OCI-LY7 (cell line): ENCODE results near the gene PCDH1. TPM values are rescaled to one million over a fixed set of nuclear protein-coding genes. Genes with fewer than 3 reads are reported as not detected.

Experiments used
- BruUV-seq: library from RNA; stranded (reverse); fragments of 400-500 nt; replicated peaks from 2 replicates; lab custom pipeline; 2021; lab: Mats Ljungman, UMichigan
- CTCF ChIA-PET: fragments of 300-600 bp; sonication (Branson Sonifier 250); formaldehyde crosslinking; loops from one replicate; lab custom pipeline; 2022; ENCODE audit warnings: antibody characterized with exemption; ENCODE audit not compliant: unreplicated experiment; lab: Charles Lee
- POLR2A ChIA-PET: fragments of 300-600 bp; sonication (Branson Sonifier 250); formaldehyde crosslinking; loops from one replicate; lab custom pipeline; 2022; ENCODE audit warnings: antibody characterized with exemption; lab: Charles Lee
- DNase-seq: peaks from one replicate; pipeline ENCODE4 v3.0.0-alpha.2; 2015; ENCODE audit warnings: low spot score
- H2AFZ ChIP-seq: fragments of 200-600 bp; sonication (generic), shearing (Covaris generic); 2 replicates; pipeline ENCODE4 v1.6.1; 2014; ENCODE audit warnings: mild to moderate bottlenecking, antibody characterized with exemption, low read length, moderate library complexity
- H3K27ac ChIP-seq: fragments of 200-600 bp; sonication (generic); 2 replicates; pipeline ENCODE4 v1.5.1; 2014; ENCODE audit warnings: mixed run types, low read depth, mild to moderate bottlenecking, moderate library complexity, low read length, inconsistent platforms; ENCODE audit not compliant: poor library complexity, severe bottlenecking
- H3K36me3 ChIP-seq: fragments of 200-600 bp; sonication (generic); 2 replicates; pipeline ENCODE4 v1.6.1; 2014; ENCODE audit warnings: mild to moderate bottlenecking, antibody characterized with exemption, low read length, moderate library complexity, mixed read lengths; ENCODE audit not compliant: insufficient read depth
- H3K4me1 ChIP-seq: fragments of 200-600 bp; sonication (generic); 2 replicates; pipeline ENCODE4 v1.5.1; 2014; ENCODE audit warnings: mild to moderate bottlenecking, low read length; ENCODE audit not compliant: insufficient read depth, poor library complexity, severe bottlenecking
- H3K4me2 ChIP-seq: fragments of 200-600 bp; sonication (generic); 2 replicates; pipeline ENCODE4 v1.6.1; 2014; ENCODE audit warnings: mild to moderate bottlenecking, low read length
- H3K4me3 ChIP-seq: fragments of 200-600 bp; sonication (generic); 2 replicates; pipeline ENCODE4 v1.5.1; 2014; ENCODE audit warnings: mild to moderate bottlenecking, low read depth, low read length; ENCODE audit not compliant: poor library complexity, severe bottlenecking
- H3K79me2 ChIP-seq: fragments of 200-600 bp; sonication (generic); 2 replicates; pipeline ENCODE4 v1.6.1; 2016; ENCODE audit warnings: low read depth, mild to moderate bottlenecking, low read length, moderate library complexity, mixed read lengths; ENCODE audit not compliant: insufficient read depth
- H3K9me2 ChIP-seq: fragments of 200-600 bp; sonication (generic); 2 replicates; pipeline ENCODE4 v1.6.1; 2016; ENCODE audit warnings: mild to moderate bottlenecking, low read length, mixed read lengths; ENCODE audit not compliant: insufficient read depth
- H3K9me3 ChIP-seq: fragments of 200-600 bp; sonication (generic); 2 replicates; pipeline ENCODE4 v1.6.1; 2014; ENCODE audit warnings: mild to moderate bottlenecking, mixed run types, low read length, mixed read lengths
- H4K20me1 ChIP-seq: fragments of 200-600 bp; sonication (generic); 2 replicates; pipeline ENCODE4 v1.6.1; 2014; ENCODE audit warnings: mild to moderate bottlenecking, antibody characterized with exemption, low read length, moderate library complexity, mixed read lengths; ENCODE audit not compliant: insufficient read depth
- CTCF ChIP-seq: fragments of 200-600 bp; sonication (generic); conservative IDR thresholded peaks from 2 replicates; pipeline ENCODE4 v1.5.1; 2014; ENCODE audit warnings: mild to moderate bottlenecking, antibody characterized with exemption, low read length, moderate library complexity, mixed read lengths
- EZH2phosphoT487 ChIP-seq: fragments of 200-600 bp; sonication (generic); IDR thresholded peaks from 2 replicates; pipeline ENCODE4 v1.6.1; 2018; ENCODE audit warnings: low read depth, borderline replicate concordance, mild to moderate bottlenecking, mixed run types, antibody characterized with exemption, low read length, moderate library complexity, mixed read lengths
- intact Hi-C: fragments of 100-400 bp; cut with micrococcal nuclease; formaldehyde crosslinking; loops from one replicate; pipeline ENCODE4 v1.10.0; 2022; ENCODE audit not compliant: unreplicated experiment
- total RNA-seq, 2 experiments: library from RNA; depleted of rRNA in 1 of 2; stranded (reverse); fragments of >200 nt in 1 of 2; shearing (Covaris generic) in 1 of 2; gene quantifications; 2 replicates each; pipeline ENCODE4 v1.2.3, GENCODE V29; 2014 to 2022

Gene PCDH1
- total RNA-seq, 2 experiments from 2014 or later = not detected

GRCh38 chr5:141810702-141811101, 67.5 kb downstream of the PCDH1 start:
- Histone ChIP-seq H3K36me3 (no peaks in the 10 kb centered on the region), H3K4me3 (no peak overlapping the region), H3K9me2 (no peaks in the 10 kb centered on the region), H3K27ac (no peak overlapping the region), H3K79me2 (no peaks in the 10 kb centered on the region), H3K4me2 (no peak overlapping the region), H2AFZ (no peak overlapping the region), H4K20me1 (no peaks in the 10 kb centered on the region), H3K4me1 (peaks cover 12% of the 10 kb centered on the region), H3K9me3 (no peaks in the 10 kb centered on the region)
- no TSS peak for BruUV-seq
- intact Hi-C loops = loop anchor here (5.0 kb wide), 1 partner anchor 67 kb away; the partner anchor contains the start of gene PCDH1
- CTCF ChIA-PET = no interaction called here
- POLR2A ChIA-PET = no interaction called here
- TF ChIP-seq EZH2phosphoT487 = no peak
- no peak for TF ChIP-seq CTCF
- DNase-seq = no peak

- Histone ChIP-seq H3K4me2 (no peak overlapping the region), H3K4me1 (peaks cover 12% of the 10 kb centered on the region), H3K36me3 (no peaks in the 10 kb centered on the region), H3K27ac (no peak overlapping the region), H3K79me2 (no peaks in the 10 kb centered on the region), H4K20me1 (no peaks in the 10 kb centered on the region), H3K9me3 (no peaks in the 10 kb centered on the region), H3K4me3 (no peak overlapping the region), H2AFZ (no peak overlapping the region), H3K9me2 (no peaks in the 10 kb centered on the region)
- ChIA-PET POLR2A (no interaction called here), CTCF (no interaction called here)
- DNase-seq = no peak
- BruUV-seq = no TSS peak
- TF ChIP-seq CTCF (no peak), EZH2phosphoT487 (no peak)
- intact Hi-C loops = loop anchor here (5.0 kb wide), 1 partner anchor 68 kb away; the partner anchor contains the start of gene PCDH1
Measured at GRCh38 chr5:141809380-141810096, 68.7 kb downstream of the PCDH1 start.

GRCh38 chr5:141808857-141809256, 69.4 kb downstream of the PCDH1 start:
- no TSS peak for BruUV-seq
- POLR2A ChIA-PET = no interaction called here
- Histone ChIP-seq H3K9me2 (no peaks in the 10 kb centered on the region), H2AFZ (no peak overlapping the region), H3K27ac (no peak overlapping the region), H3K9me3 (no peaks in the 10 kb centered on the region), H3K36me3 (no peaks in the 10 kb centered on the region), H3K4me3 (no peak overlapping the region), H4K20me1 (no peaks in the 10 kb centered on the region), H3K4me2 (no peak overlapping the region), H3K4me1 (peaks cover 6% of the 10 kb centered on the region), H3K79me2 (no peaks in the 10 kb centered on the region)
- CTCF ChIA-PET = interaction anchor here (0.6 kb wide), 1 partner anchor 115 kb away, joined by 3 read pairs; the partner anchor contains the start of gene DELE1
- TF ChIP-seq EZH2phosphoT487 = no peak
- no peak for TF ChIP-seq CTCF
- intact Hi-C loops = no loop called here
- no peak for DNase-seq
